ENCODE results near the gene ZAR1L.

DNA sequence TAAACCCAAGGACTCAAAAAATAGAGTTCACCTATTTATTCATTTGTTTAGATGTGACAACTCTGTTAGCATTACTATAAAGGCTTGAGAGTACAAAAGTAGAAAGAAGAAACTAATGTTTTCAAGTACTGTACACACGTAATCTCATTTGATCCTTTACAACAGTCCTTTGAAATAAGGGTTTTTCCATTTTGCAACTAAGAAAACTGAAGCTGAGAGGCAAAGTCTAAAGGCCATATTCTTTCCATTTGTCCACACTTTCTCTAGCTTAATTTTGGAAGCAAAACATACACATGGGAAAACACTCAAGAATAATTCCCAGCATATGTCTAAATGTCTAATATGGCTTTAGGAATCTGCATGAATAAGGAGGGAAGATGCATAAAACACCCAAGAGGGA lies 34.1 kb downstream of the ZAR1L start:
- TF ChIP-seq POLR2A (IDR thresholded peaks at IDR 0.05), result no peak
- TF ChIP-seq, protein P1, sequence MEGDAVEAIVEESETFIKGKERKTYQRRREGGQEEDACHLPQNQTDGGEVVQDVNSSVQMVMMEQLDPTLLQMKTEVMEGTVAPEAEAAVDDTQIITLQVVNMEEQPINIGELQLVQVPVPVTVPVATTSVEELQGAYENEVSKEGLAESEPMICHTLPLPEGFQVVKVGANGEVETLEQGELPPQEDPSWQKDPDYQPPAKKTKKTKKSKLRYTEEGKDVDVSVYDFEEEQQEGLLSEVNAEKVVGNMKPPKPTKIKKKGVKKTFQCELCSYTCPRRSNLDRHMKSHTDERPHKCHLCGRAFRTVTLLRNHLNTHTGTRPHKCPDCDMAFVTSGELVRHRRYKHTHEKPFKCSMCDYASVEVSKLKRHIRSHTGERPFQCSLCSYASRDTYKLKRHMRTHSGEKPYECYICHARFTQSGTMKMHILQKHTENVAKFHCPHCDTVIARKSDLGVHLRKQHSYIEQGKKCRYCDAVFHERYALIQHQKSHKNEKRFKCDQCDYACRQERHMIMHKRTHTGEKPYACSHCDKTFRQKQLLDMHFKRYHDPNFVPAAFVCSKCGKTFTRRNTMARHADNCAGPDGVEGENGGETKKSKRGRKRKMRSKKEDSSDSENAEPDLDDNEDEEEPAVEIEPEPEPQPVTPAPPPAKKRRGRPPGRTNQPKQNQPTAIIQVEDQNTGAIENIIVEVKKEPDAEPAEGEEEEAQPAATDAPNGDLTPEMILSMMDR (IDR thresholded peaks at IDR 0.05), result no peak
- no peak for TF ChIP-seq EP300 (IDR thresholded peaks at IDR 0.05)
- TF ChIP-seq POLR2AphosphoS5 (IDR thresholded peaks at IDR 0.05), result no peak
